H1 (cell line): ENCODE results near the gene RPL18A. TPM values are rescaled to one million over a fixed set of nuclear protein-coding genes. Genes with fewer than 3 reads are reported as not detected.

ENCODE experiments used
- BACH1 ChIP-seq: IDR thresholded peaks from 2 replicates; pipeline ENCODE4 v1.6.1; 2012; ENCODE audit warnings: low read length, improper control_type of control experiment
- CHD7 ChIP-seq: fragments of 300-600 bp; sonication (generic); IDR thresholded peaks from 2 replicates; pipeline ENCODE4 v1.7.1; 2012; ENCODE audit warnings: low read length, moderate library complexity, mild to moderate bottlenecking, inconsistent platforms; ENCODE audit not compliant: insufficient replicate concordance
- KDM1A ChIP-seq: fragments of 200-600, 300-600 bp; sonication (generic); IDR thresholded peaks from 2 replicates; pipeline ENCODE4 v1.7.1; 2016; ENCODE audit warnings: mild to moderate bottlenecking, low read length, borderline replicate concordance
- SUZ12 ChIP-seq: fragments of 200-600 bp; sonication (generic); IDR thresholded peaks from 2 replicates; pipeline ENCODE4 v1.6.1; 2012; ENCODE audit warnings: mild to moderate bottlenecking, inconsistent platforms, low read length, moderate library complexity, mixed read lengths
- TBP ChIP-seq: IDR thresholded peaks from 2 replicates; pipeline ENCODE4 v1.6.1; 2011; ENCODE audit warnings: low read depth, low read length, improper control_type of control experiment
- polyA plus RNA-seq, 7 experiments: library from polyadenylated mRNA; depleted of rRNA in 3 of 7; stranded (reverse) in 5 of 7; unstranded in 2 of 7; fragments of >200 nt in 5 of 7; fragments of 200-250 nt in 2 of 7; gene quantifications; 1 replicate in 5 of 7; 2 replicates in 1 of 7; 4 replicates in 1 of 7; pipeline versions ENCODE4 v1.2.1 to v1.2.3, GENCODE V29; 2011 to 2013; ENCODE audit warnings: missing spikeins in 2 of 7, mixed read lengths in 2 of 7
- total RNA-seq: library from RNA; stranded (reverse); fragmentation: NEBNext Ultra II Directional; extraction: Animal tissue kit (Norgen Biotek cat#: 25700); gene quantifications from 2 replicates; pipeline ENCODE4 v1.2.1, GENCODE V29; 2021

The RPL18A gene
- total and polyA plus RNA-seq, 2 of the 8 experiments (the other 6 are each of a cell fraction or from before 2014, with no cell fraction given), result 2,749 to 3,938 TPM

- no peak for TF ChIP-seq CHD7
- TF ChIP-seq BACH1, result no peak
- TF ChIP-seq TBP, result no peak
- TF ChIP-seq SUZ12, result no peak
- no peak for TF ChIP-seq KDM1A
Observed at GRCh38 chr19:17910791-17911360, 51.2 kb downstream of the RPL18A start (continued).
